Thymus (tissue), 11 donors: ENCODE measurements around the gene SH3BP2. TPM values are rescaled to one million over a fixed set of nuclear protein-coding genes. Genes with fewer than 3 reads are reported as not detected.

ENCODE experiments used
- DNase-seq, 9 donors: peaks; one replicate each; pipeline ENCODE4 v3.0.0-alpha.2; 2013; ENCODE audit warnings: low spot score in 9 of 9, low read depth in 6 of 9, missing footprints in 1 of 9
- H3K27ac ChIP-seq, 2 donors: one replicate each; pipeline ENCODE4 v1.5.1; 2013; ENCODE audit warnings: control low read depth in 1 of 2, low read depth in 1 of 2, low read length in 1 of 2, mild to moderate bottlenecking in 1 of 2, moderate library complexity in 1 of 2
- H3K27me3 ChIP-seq, 2 donors: one replicate each; pipeline ENCODE4 v1.5.1; 2013; ENCODE audit warnings: low read length in 1 of 2; ENCODE audit not compliant: control insufficient read depth in 2 of 2, insufficient read depth in 1 of 2
- H3K36me3 ChIP-seq, 2 donors: one replicate each; pipeline ENCODE4 v1.5.1; 2013; ENCODE audit warnings: low read length in 1 of 2, mild to moderate bottlenecking in 1 of 2, moderate library complexity in 1 of 2; ENCODE audit not compliant: control insufficient read depth in 2 of 2, insufficient read depth in 2 of 2
- H3K4me1 ChIP-seq, 2 donors: one replicate each; pipeline ENCODE4 v1.5.1; 2013; ENCODE audit warnings: low read length in 2 of 2; ENCODE audit not compliant: control insufficient read depth in 2 of 2, insufficient read depth in 2 of 2
- H3K4me3 ChIP-seq, 2 donors: one replicate each; pipeline ENCODE4 v1.5.1; 2013; ENCODE audit warnings: low read length in 2 of 2, control low read depth in 1 of 2, mild to moderate bottlenecking in 1 of 2
- H3K9me3 ChIP-seq, 2 donors: one replicate each; pipeline ENCODE4 v1.5.1; 2013; ENCODE audit warnings: low read length in 1 of 2, mild to moderate bottlenecking in 1 of 2; ENCODE audit not compliant: control insufficient read depth in 2 of 2, insufficient read depth in 1 of 2
- WGBS: extraction: QIAGEN DNeasy Blood & Tissue Kit; methylation state at CpG from one replicate; pipeline ENCODE4 v1.1.7; 2013; 5-methylcytosine and 5-hydroxymethylcytosine counted together
- polyA plus RNA-seq: library from polyadenylated mRNA; stranded (reverse); fragments of 200-250 nt; gene quantifications from one replicate; pipeline ENCODE4 v1.2.3, GENCODE V29; 2013
- total RNA-seq: library from RNA; stranded (reverse); fragments of 120-200 nt; gene quantifications from one replicate; pipeline ENCODE4 v1.2.4, GENCODE V29; 2013
- donor health status: healthy.

SH3BP2 gene
- total and polyA plus RNA-seq, 2 donors = 10.6 to 43.9 TPM

- H3K27ac ChIP-seq = no peak overlapping the region
- no peak overlapping the region for H3K4me3 ChIP-seq
- peaks cover 38 to 73% of the 10 kb centered on the region in 2 donors for H3K36me3 ChIP-seq
- no peak for DNase-seq
- H3K9me3 ChIP-seq = no peaks in the 10 kb centered on the region
- H3K27me3 ChIP-seq = no peaks in the 10 kb centered on the region
- WGBS = 96% methylated on average over 24 of the region's 24 CpGs
- no peaks in the 10 kb centered on the region for H3K4me1 ChIP-seq
Observed at GRCh38 chr4:2827874-2828751, 35.2 kb downstream of the SH3BP2 start.

GRCh38 chr4:2828758-2829181, 35.9 kb downstream of the SH3BP2 start:
- Histone ChIP-seq H3K9me3 (no peaks in the 10 kb centered on the region), H3K27ac (no peak overlapping the region), H3K27me3 (no peaks in the 10 kb centered on the region), H3K36me3 (peaks cover 37 to 73% of the 10 kb centered on the region in 2 donors), H3K4me1 (no peaks in the 10 kb centered on the region), H3K4me3 (no peak overlapping the region)
- no peak for DNase-seq
- WGBS = 95% methylated on average over 17 of the region's 17 CpGs

- no peak overlapping the region for H3K4me3 ChIP-seq
- no peak for DNase-seq
- H3K4me1 ChIP-seq = peaks cover under 1 to 1% of the 10 kb centered on the region in 2 donors
- 97% methylated on average over 18 of the region's 18 CpGs for WGBS
- peaks cover 39 to 68% of the 10 kb centered on the region in 2 donors for H3K36me3 ChIP-seq
- H3K9me3 ChIP-seq = no peaks in the 10 kb centered on the region
- no peak overlapping the region for H3K27ac ChIP-seq
- no peaks in the 10 kb centered on the region for H3K27me3 ChIP-seq
Observed at GRCh38 chr4:2829321-2829932, 36.5 kb downstream of the SH3BP2 start.

GRCh38 chr4:2829933-2830451, 37.1 kb downstream of the SH3BP2 start:
- no peaks in the 10 kb centered on the region for H3K9me3 ChIP-seq
- WGBS = 99% methylated on average over 19 of the region's 19 CpGs
- H3K4me3 ChIP-seq = no peak overlapping the region
- H3K27ac ChIP-seq = no peak overlapping the region
- peaks cover 6 to 7% of the 10 kb centered on the region in 2 donors for H3K4me1 ChIP-seq
- H3K36me3 ChIP-seq = peaks cover 34 to 62% of the 10 kb centered on the region in 2 donors
- DNase-seq = no peak
- H3K27me3 ChIP-seq = no peaks in the 10 kb centered on the region

GRCh38 chr4:2830632-2831610, 38.0 kb downstream of the SH3BP2 start:
- no peak overlapping the region for H3K27ac ChIP-seq
- peaks cover 14 to 16% of the 10 kb centered on the region in 2 donors for H3K4me1 ChIP-seq
- no peak for DNase-seq
- H3K4me3 ChIP-seq = no peak overlapping the region
- 96% methylated on average over 37 of the region's 37 CpGs for WGBS
- H3K27me3 ChIP-seq = no peaks in the 10 kb centered on the region
- H3K36me3 ChIP-seq = peaks cover 29 to 53% of the 10 kb centered on the region in 2 donors
- no peaks in the 10 kb centered on the region for H3K9me3 ChIP-seq

GRCh38 chr4:2831611-2832308, 38.9 kb downstream of the SH3BP2 start:
- Histone ChIP-seq H3K4me3 (no peak overlapping the region), H3K27me3 (no peaks in the 10 kb centered on the region), H3K27ac (no peak overlapping the region), H3K9me3 (no peaks in the 10 kb centered on the region), H3K36me3 (peaks cover 32 to 52% of the 10 kb centered on the region in 2 donors), H3K4me1 (peaks cover 20 to 24% of the 10 kb centered on the region in 2 donors)
- WGBS = 97% methylated on average over 36 of the region's 36 CpGs
- DNase-seq = no peak

- Histone ChIP-seq H3K4me3 (no peak overlapping the region), H3K9me3 (no peaks in the 10 kb centered on the region), H3K36me3 (peaks cover 27 to 48% of the 10 kb centered on the region in 2 donors), H3K27ac (no peak overlapping the region), H3K4me1 (peaks cover 24 to 31% of the 10 kb centered on the region in 2 donors), H3K27me3 (no peaks in the 10 kb centered on the region)
- no peak for DNase-seq
- WGBS = 97% methylated on average over 20 of the region's 20 CpGs
Observed at GRCh38 chr4:2832309-2832980, 39.6 kb downstream of the SH3BP2 start.
